Thoracic aorta (tissue), 2 donors: Measurements from ENCODE around the gene IL4R. TPM values are rescaled to one million over a fixed set of nuclear protein-coding genes. Genes with fewer than 3 reads are reported as not detected.

Experiments
- ATAC-seq: fragments of 150-250 bp; one replicate; pipeline ENCODE4 v1.8.0; 2017; ENCODE audit warnings: low read depth; ENCODE audit not compliant: insufficient number of reproducible peaks, low FRiP score
- DNase-seq: peaks from one replicate; pipeline ENCODE4 v3.0.0-alpha.2; 2020; ENCODE audit warnings: low spot score
- H3K27ac ChIP-seq, 2 donors: fragments of 200-600 bp; sonication (generic); 1 replicate in 1 of 2; 2 replicates in 1 of 2; pipeline ENCODE4 v1.5.1; 2016; ENCODE audit warnings: mild to moderate bottlenecking in 2 of 2, moderate library complexity in 2 of 2
- H3K27me3 ChIP-seq: fragments of 200-600 bp; sonication (generic); replicated peaks from 2 replicates; pipeline ENCODE4 v1.6.0; 2016; ENCODE audit warnings: mild to moderate bottlenecking; ENCODE audit not compliant: insufficient read depth
- H3K36me3 ChIP-seq: fragments of 200-600 bp; sonication (generic); one replicate; pipeline ENCODE4 v1.5.1; 2016
- H3K4me1 ChIP-seq, 2 donors: fragments of 200-600 bp; sonication (generic); 1 replicate in 1 of 2; 2 replicates in 1 of 2; pipeline versions ENCODE4 v1.5.1 to v1.6.0; 2016; ENCODE audit warnings: low read depth in 2 of 2, mild to moderate bottlenecking in 1 of 2; ENCODE audit not compliant: control insufficient read depth in 1 of 2
- H3K4me3 ChIP-seq: fragments of 200-600 bp; sonication (generic); 2 replicates; pipeline ENCODE4 v1.5.1; 2016; ENCODE audit warnings: mild to moderate bottlenecking
- H3K9me3 ChIP-seq: fragments of 200-600 bp; sonication (generic); 2 replicates; pipeline ENCODE4 v1.5.1; 2016
- CTCF ChIP-seq: fragments of 200-600 bp; sonication (generic); IDR thresholded peaks from one replicate; pipeline ENCODE4 v1.5.1; 2019; ENCODE audit warnings: antibody characterized with exemption
- total RNA-seq, 2 donors: library from RNA; depleted of rRNA; stranded (reverse); fragments of >200 nt; gene quantifications; one replicate each; pipeline versions ENCODE4 v1.1.0 to v1.2.3, GENCODE V29; 2016

IL4R gene
- total RNA-seq, 2 donors from 2014 or later = 46.2 to 148 TPM

- DNase-seq = no peak
Observed at GRCh38 chr16:27322858-27323780, 9.3 kb downstream of the IL4R start.

GRCh38 chr16:27323781-27324561 lies 10.2 kb downstream of the IL4R start:
- H3K4me1 ChIP-seq = peaks cover 15 to 75% of the 10 kb centered on the region in 2 donors
- DNase-seq = no peak
- H3K27ac ChIP-seq = peak overlapping the region; percentile 37 to 88
- no peak for ATAC-seq
- no peak for TF ChIP-seq CTCF
- no peaks in the 10 kb centered on the region for H3K27me3 ChIP-seq
- H3K9me3 ChIP-seq = no peaks in the 10 kb centered on the region
- no peak overlapping the region for H3K4me3 ChIP-seq
- H3K36me3 ChIP-seq = no peaks in the 10 kb centered on the region

More at GRCh38 chr16:27322858-27323780, 9.3 kb downstream of the IL4R start:
- Histone ChIP-seq H3K4me3 (no peak overlapping the region), H3K9me3 (no peaks in the 10 kb centered on the region), H3K4me1 (peaks cover 16 to 74% of the 10 kb centered on the region in 2 donors), H3K27me3 (no peaks in the 10 kb centered on the region), H3K36me3 (no peaks in the 10 kb centered on the region), H3K27ac (peak overlapping the region in 1 of 2 donors; percentile 37)
- no peak for TF ChIP-seq CTCF
- no peak for ATAC-seq

- H3K9me3 ChIP-seq = no peaks in the 10 kb centered on the region
- DNase-seq (no peak), ATAC-seq (no peak)
- no peak for TF ChIP-seq CTCF
- no peak overlapping the region for H3K4me3 ChIP-seq
- no peaks in the 10 kb centered on the region for H3K36me3 ChIP-seq
- peaks cover 18 to 75% of the 10 kb centered on the region in 2 donors for H3K4me1 ChIP-seq
- peak overlapping the region; percentile 37 to 88 for H3K27ac ChIP-seq
- no peaks in the 10 kb centered on the region for H3K27me3 ChIP-seq
Observed at GRCh38 chr16:27324851-27325301, 11.1 kb downstream of the IL4R start.

- no peaks in the 10 kb centered on the region for H3K27me3 ChIP-seq
- DNase-seq (no peak), ATAC-seq (no peak)
- TF ChIP-seq CTCF = no peak
- H3K9me3 ChIP-seq = no peaks in the 10 kb centered on the region
- H3K4me3 ChIP-seq = no peak overlapping the region
- H3K36me3 ChIP-seq = no peaks in the 10 kb centered on the region
- peak overlapping the region; percentile 81 to 88 for H3K27ac ChIP-seq
- H3K4me1 ChIP-seq = peaks cover 22 to 77% of the 10 kb centered on the region in 2 donors
Observed at GRCh38 chr16:27325736-27326135, 12.0 kb downstream of the IL4R start.

- H3K4me3 ChIP-seq = no peak overlapping the region
- H3K27ac ChIP-seq = peak overlapping the region; percentile 81 to 88
- ATAC-seq = no peak
- H3K27me3 ChIP-seq = no peaks in the 10 kb centered on the region
- no peaks in the 10 kb centered on the region for H3K36me3 ChIP-seq
- peaks cover 26 to 77% of the 10 kb centered on the region in 2 donors for H3K4me1 ChIP-seq
- no peaks in the 10 kb centered on the region for H3K9me3 ChIP-seq
- DNase-seq = no peak
- no peak for TF ChIP-seq CTCF
Observed at GRCh38 chr16:27326251-27326650, 12.5 kb downstream of the IL4R start.
